Measurements from ENCODE around the gene SNX25.

DNA sequence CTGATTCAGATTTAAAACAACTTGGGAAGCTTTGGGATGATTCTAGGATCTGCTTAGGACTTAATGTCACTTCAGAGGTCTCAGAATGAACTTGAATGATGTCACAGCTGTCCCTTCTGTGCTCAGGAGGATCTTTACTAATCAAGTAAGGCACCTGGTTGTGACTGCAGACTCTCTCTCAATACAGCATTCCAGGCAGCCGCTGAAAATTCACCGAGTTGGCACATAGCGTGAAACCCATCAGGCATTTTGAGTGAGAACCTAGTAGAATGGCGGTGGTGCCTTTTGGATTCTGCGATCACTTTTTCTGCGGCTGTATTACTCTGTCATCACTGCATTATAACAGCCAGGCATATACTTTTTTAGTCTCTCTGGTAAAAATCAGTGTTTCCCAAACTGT lies 16.5 kb downstream of the SNX25 start:
- TF ChIP-seq ZNF274 (CRISPR knock-in tag; IDR thresholded peaks at IDR 0.05) (no peak), TAF1 (CRISPR knock-in tag; IDR thresholded peaks at IDR 0.05) (no peak), CAMTA2 (CRISPR knock-in tag; IDR thresholded peaks at IDR 0.05; ENCODE audit: borderline replicate concordance) (no peak), SP4 (CRISPR knock-in tag; IDR thresholded peaks at IDR 0.05) (no peak), ZFP82 (CRISPR knock-in tag; IDR thresholded peaks at IDR 0.05; ENCODE audit: borderline replicate concordance) (no peak), ZNF367 (CRISPR knock-in tag; IDR thresholded peaks at IDR 0.05; ENCODE audit: borderline replicate concordance) (no peak), ZNF547 (CRISPR knock-in tag; IDR thresholded peaks at IDR 0.05) (no peak), SATB2 (CRISPR knock-in tag; IDR thresholded peaks at IDR 0.05) (no peak), CBX5 (CRISPR knock-in tag; IDR thresholded peaks at IDR 0.05; ENCODE audit: borderline replicate concordance) (no peak), HDAC2 (CRISPR knock-in tag; IDR thresholded peaks at IDR 0.05) (no peak), HCFC1 (IDR thresholded peaks at IDR 0.05; ENCODE audit: low read depth, low read length) (no peak)
- TF ChIP-seq, protein P1, sequence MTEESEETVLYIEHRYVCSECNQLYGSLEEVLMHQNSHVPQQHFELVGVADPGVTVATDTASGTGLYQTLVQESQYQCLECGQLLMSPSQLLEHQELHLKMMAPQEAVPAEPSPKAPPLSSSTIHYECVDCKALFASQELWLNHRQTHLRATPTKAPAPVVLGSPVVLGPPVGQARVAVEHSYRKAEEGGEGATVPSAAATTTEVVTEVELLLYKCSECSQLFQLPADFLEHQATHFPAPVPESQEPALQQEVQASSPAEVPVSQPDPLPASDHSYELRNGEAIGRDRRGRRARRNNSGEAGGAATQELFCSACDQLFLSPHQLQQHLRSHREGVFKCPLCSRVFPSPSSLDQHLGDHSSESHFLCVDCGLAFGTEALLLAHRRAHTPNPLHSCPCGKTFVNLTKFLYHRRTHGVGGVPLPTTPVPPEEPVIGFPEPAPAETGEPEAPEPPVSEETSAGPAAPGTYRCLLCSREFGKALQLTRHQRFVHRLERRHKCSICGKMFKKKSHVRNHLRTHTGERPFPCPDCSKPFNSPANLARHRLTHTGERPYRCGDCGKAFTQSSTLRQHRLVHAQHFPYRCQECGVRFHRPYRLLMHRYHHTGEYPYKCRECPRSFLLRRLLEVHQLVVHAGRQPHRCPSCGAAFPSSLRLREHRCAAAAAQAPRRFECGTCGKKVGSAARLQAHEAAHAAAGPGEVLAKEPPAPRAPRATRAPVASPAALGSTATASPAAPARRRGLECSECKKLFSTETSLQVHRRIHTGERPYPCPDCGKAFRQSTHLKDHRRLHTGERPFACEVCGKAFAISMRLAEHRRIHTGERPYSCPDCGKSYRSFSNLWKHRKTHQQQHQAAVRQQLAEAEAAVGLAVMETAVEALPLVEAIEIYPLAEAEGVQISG (CRISPR knock-in tag; IDR thresholded peaks at IDR 0.05): no peak
- TF ChIP-seq, protein P2, sequence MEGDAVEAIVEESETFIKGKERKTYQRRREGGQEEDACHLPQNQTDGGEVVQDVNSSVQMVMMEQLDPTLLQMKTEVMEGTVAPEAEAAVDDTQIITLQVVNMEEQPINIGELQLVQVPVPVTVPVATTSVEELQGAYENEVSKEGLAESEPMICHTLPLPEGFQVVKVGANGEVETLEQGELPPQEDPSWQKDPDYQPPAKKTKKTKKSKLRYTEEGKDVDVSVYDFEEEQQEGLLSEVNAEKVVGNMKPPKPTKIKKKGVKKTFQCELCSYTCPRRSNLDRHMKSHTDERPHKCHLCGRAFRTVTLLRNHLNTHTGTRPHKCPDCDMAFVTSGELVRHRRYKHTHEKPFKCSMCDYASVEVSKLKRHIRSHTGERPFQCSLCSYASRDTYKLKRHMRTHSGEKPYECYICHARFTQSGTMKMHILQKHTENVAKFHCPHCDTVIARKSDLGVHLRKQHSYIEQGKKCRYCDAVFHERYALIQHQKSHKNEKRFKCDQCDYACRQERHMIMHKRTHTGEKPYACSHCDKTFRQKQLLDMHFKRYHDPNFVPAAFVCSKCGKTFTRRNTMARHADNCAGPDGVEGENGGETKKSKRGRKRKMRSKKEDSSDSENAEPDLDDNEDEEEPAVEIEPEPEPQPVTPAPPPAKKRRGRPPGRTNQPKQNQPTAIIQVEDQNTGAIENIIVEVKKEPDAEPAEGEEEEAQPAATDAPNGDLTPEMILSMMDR (CRISPR knock-in tag; IDR thresholded peaks at IDR 0.05): no peak
- TF ChIP-seq, protein P3, sequence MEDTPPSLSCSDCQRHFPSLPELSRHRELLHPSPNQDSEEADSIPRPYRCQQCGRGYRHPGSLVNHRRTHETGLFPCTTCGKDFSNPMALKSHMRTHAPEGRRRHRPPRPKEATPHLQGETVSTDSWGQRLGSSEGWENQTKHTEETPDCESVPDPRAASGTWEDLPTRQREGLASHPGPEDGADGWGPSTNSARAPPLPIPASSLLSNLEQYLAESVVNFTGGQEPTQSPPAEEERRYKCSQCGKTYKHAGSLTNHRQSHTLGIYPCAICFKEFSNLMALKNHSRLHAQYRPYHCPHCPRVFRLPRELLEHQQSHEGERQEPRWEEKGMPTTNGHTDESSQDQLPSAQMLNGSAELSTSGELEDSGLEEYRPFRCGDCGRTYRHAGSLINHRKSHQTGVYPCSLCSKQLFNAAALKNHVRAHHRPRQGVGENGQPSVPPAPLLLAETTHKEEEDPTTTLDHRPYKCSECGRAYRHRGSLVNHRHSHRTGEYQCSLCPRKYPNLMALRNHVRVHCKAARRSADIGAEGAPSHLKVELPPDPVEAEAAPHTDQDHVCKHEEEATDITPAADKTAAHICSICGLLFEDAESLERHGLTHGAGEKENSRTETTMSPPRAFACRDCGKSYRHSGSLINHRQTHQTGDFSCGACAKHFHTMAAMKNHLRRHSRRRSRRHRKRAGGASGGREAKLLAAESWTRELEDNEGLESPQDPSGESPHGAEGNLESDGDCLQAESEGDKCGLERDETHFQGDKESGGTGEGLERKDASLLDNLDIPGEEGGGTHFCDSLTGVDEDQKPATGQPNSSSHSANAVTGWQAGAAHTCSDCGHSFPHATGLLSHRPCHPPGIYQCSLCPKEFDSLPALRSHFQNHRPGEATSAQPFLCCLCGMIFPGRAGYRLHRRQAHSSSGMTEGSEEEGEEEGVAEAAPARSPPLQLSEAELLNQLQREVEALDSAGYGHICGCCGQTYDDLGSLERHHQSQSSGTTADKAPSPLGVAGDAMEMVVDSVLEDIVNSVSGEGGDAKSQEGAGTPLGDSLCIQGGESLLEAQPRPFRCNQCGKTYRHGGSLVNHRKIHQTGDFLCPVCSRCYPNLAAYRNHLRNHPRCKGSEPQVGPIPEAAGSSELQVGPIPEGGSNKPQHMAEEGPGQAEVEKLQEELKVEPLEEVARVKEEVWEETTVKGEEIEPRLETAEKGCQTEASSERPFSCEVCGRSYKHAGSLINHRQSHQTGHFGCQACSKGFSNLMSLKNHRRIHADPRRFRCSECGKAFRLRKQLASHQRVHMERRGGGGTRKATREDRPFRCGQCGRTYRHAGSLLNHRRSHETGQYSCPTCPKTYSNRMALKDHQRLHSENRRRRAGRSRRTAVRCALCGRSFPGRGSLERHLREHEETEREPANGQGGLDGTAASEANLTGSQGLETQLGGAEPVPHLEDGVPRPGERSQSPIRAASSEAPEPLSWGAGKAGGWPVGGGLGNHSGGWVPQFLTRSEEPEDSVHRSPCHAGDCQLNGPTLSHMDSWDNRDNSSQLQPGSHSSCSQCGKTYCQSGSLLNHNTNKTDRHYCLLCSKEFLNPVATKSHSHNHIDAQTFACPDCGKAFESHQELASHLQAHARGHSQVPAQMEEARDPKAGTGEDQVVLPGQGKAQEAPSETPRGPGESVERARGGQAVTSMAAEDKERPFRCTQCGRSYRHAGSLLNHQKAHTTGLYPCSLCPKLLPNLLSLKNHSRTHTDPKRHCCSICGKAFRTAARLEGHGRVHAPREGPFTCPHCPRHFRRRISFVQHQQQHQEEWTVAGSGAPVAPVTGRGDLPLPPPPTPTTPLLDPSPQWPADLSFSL (CRISPR knock-in tag; IDR thresholded peaks at IDR 0.05): no peak
